Measurements from ENCODE around the gene MTHFSD. TPM values are rescaled to one million over a fixed set of nuclear protein-coding genes. Genes with fewer than 3 reads are reported as not detected.

MTHFSD gene
- total and polyA plus RNA-seq, 11 donors, result 3.9 to 17.0 (median 11.4) TPM

DNA sequence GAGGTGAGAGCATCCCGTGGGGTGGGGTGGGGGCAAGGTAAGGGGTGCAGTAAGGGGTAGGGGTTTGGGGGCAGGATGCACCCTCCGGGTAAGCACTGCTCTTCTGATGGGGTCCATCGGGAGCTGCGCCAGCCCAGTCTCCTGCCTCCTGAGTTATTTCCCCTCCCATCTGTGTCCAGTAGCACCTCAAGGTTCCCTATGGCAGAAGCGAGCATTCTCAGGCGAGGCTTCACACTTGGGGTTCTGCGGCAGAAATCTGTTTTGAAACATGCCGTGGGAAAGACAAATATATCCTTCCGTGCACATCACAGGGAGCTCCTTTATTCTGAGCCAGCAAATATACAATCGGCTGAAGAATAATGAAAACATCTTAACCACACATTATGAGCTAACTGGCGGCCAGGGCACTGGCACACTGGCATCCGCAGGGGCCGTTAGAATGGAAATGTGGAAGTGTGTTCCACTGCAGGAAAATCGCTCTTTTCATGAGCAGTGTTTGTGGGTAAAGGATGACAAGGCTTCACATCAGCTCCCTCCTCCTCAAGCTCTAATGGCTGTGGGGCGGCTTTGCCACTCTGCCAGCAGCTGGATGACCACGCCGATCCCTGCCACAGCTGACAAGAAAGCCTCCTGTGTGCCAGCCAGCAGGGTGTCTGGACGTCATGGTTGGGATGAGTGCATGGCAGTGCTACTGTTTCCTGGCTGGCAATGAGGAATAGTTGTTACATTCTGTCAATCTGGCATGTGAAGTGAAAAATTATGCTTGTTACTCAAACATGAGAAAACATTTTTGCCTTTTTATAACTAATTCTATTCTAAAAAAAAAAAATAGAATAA, 20.0 kb downstream of the MTHFSD start:
- no peaks in the 10 kb centered on the region for H3K27me3 ChIP-seq
- H3K4me1 ChIP-seq, result peaks cover 0 to 10% (median 0%) of the 10 kb centered on the region in 12 donors
- intact Hi-C loops (cut with DNase I), result no loop called here
- H3K9me3 ChIP-seq, result no peaks in the 10 kb centered on the region
- ATAC-seq, result peak; percentile 66 to 84 (median 78)
- H3K36me3 ChIP-seq, result peaks cover 0 to 72% (median 58%) of the 10 kb centered on the region in 9 donors
- TF ChIP-seq POLR2A (IDR thresholded peaks at IDR 0.05), result no peak
- TF ChIP-seq, protein P1, sequence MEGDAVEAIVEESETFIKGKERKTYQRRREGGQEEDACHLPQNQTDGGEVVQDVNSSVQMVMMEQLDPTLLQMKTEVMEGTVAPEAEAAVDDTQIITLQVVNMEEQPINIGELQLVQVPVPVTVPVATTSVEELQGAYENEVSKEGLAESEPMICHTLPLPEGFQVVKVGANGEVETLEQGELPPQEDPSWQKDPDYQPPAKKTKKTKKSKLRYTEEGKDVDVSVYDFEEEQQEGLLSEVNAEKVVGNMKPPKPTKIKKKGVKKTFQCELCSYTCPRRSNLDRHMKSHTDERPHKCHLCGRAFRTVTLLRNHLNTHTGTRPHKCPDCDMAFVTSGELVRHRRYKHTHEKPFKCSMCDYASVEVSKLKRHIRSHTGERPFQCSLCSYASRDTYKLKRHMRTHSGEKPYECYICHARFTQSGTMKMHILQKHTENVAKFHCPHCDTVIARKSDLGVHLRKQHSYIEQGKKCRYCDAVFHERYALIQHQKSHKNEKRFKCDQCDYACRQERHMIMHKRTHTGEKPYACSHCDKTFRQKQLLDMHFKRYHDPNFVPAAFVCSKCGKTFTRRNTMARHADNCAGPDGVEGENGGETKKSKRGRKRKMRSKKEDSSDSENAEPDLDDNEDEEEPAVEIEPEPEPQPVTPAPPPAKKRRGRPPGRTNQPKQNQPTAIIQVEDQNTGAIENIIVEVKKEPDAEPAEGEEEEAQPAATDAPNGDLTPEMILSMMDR (IDR thresholded peaks at IDR 0.05), result no peak
- H3K27ac ChIP-seq, result no peak overlapping the region
- no peak overlapping the region for H3K4me3 ChIP-seq
- WGBS, 4 donors, result 79 to 88% (median 86%) methylated on average over 18 of the region's 18 CpGs
- DNase-seq, result peak in 1 of 5 donors; percentile 69

DNA sequence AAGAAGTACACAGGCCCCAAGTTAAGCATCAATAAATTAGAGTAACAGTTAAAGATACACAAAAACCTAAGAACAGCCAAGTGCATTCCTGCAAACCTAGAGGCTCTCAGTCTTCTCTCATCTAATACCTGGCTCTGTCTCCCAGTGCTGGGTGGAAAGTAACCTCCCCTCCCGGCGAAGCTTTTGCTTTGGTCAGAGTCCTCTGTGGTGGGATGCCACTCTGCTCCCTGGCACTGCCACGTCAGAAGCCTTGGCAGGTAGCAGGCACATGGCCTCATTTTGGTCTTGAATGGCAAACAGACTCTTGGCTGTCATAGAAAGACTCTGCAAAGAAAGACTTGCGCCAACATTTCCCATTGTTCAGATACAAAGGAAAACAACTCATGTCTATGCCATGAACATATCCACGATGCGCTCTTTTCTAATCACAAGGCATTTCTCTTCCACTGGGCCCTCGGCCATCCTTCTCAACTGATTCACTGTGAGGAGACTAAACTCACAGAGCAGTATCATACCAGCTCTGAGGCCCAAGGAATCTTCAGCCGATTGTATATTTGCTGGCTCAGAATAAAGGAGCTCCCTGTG, 21.2 kb downstream of the MTHFSD start:
- Histone ChIP-seq H3K4me1 (peaks cover 0 to 10% (median 0%) of the 10 kb centered on the region in 12 donors), H3K36me3 (peaks cover 0 to 61% (median 47%) of the 10 kb centered on the region in 9 donors), H3K27ac (no peak overlapping the region), H3K4me3 (no peak overlapping the region), H3K9me3 (no peaks in the 10 kb centered on the region), H3K27me3 (no peaks in the 10 kb centered on the region)
- DNase-seq (no peak), ATAC-seq (no peak)
- TF ChIP-seq, protein P1 (IDR thresholded peaks at IDR 0.05), result no peak
- TF ChIP-seq POLR2A (IDR thresholded peaks at IDR 0.05), result no peak
- WGBS, 4 donors, result 92 to 94% (median 93%) methylated on average over 8 of the region's 8 CpGs
- intact Hi-C loops (cut with DNase I), result no loop called here

DNA sequence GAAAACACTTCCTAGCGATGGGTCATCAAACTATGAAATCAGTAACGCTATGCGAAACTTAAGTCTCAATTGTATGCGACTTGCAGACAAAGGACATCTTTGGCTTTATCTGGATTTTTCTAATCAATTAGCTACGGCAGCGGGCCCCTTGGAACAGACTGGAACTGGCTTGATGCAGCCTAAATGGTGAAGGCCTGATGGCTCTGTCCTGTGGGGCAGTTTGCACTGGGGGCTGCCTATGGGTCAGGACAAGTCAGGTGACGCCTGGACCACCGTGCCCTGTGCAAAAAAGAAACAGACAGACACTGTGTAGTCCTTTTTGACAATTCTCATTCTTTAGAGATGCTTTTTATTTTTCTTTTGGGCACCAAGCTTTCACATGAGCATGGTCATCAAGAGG, 22.0 kb downstream of the MTHFSD start:
- 95 to 99% (median 98%) methylated on average over 8 of the region's 8 CpGs for WGBS, 4 donors
- ATAC-seq, result no peak
- peaks cover 0 to 10% (median 0%) of the 10 kb centered on the region in 12 donors for H3K4me1 ChIP-seq
- H3K4me3 ChIP-seq, result no peak overlapping the region
- TF ChIP-seq POLR2A (IDR thresholded peaks at IDR 0.05), result no peak
- TF ChIP-seq, protein P1 (IDR thresholded peaks at IDR 0.05), result no peak
- H3K36me3 ChIP-seq, result peaks cover 0 to 53% (median 39%) of the 10 kb centered on the region in 9 donors
- no peak for DNase-seq
- intact Hi-C loops (cut with DNase I), result no loop called here
- no peaks in the 10 kb centered on the region for H3K9me3 ChIP-seq
- no peak overlapping the region for H3K27ac ChIP-seq
- H3K27me3 ChIP-seq, result no peaks in the 10 kb centered on the region

DNA sequence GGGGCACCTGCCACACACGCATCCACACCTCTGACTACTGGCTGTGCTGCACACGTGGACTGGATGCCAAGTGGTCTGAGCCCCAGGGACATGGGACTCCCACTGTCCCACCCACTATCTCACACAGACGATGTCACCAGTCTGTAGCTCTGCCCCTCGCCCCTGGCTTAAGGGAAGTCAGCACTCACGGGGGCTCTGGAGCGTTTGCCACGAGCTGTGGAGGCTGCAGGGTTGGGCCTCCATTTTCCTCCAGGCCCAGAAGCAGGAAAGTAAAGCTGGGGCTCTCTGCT, 22.6 kb downstream of the MTHFSD start:
- DNase-seq (no peak), ATAC-seq (no peak)
- Histone ChIP-seq H3K27me3 (no peaks in the 10 kb centered on the region), H3K36me3 (peaks cover 0 to 47% (median 33%) of the 10 kb centered on the region in 9 donors), H3K9me3 (no peaks in the 10 kb centered on the region), H3K27ac (no peak overlapping the region), H3K4me1 (peaks cover 0 to 10% (median 0%) of the 10 kb centered on the region in 12 donors), H3K4me3 (no peak overlapping the region)
- intact Hi-C loops (cut with DNase I), result no loop called here
- TF ChIP-seq POLR2A (IDR thresholded peaks at IDR 0.05), result no peak
- TF ChIP-seq, protein P1 (IDR thresholded peaks at IDR 0.05), result no peak
- 90 to 100% (median 91%) methylated on average over 6 to 7 of the region's 7 CpGs for WGBS, 4 donors
